SK-N-SH (cell line): Measurements from ENCODE around the gene NDUFA6. TPM values are rescaled to one million over a fixed set of nuclear protein-coding genes. Genes with fewer than 3 reads are reported as not detected.
A peak's percentile ranks its signal among the peaks of the same experiment; 100 is the strongest.

Experiments
- CTCF ChIA-PET: fragments of 300-600, 350-600 bp; formaldehyde crosslinking; extraction: SDS; loops from one replicate; lab custom pipeline; 2021; lab: Yijun Ruan, JAX
- POLR2A ChIA-PET: fragments of 350-600 bp; sonication (Branson Sonifier 250); formaldehyde crosslinking; extraction: SDS; loops from one replicate; lab custom pipeline; 2020; ENCODE audit warnings: antibody characterized with exemption, inconsistent platforms; lab: Yijun Ruan, JAX
- DNase-seq: peaks from one replicate; pipeline ENCODE4 v3.0.0; 2012
- H2AFZ ChIP-seq: fragments of 200-600 bp; sonication (generic); 2 replicates; pipeline ENCODE4 v1.8.1; 2016; ENCODE audit warnings: antibody characterized with exemption, mild to moderate bottlenecking, low read depth
- H3F3A ChIP-seq: fragments of 200-600 bp; sonication (generic); replicated peaks from 2 replicates; pipeline ENCODE3; 2016; ENCODE audit warnings: antibody characterized with exemption, mild to moderate bottlenecking; ENCODE audit not compliant: insufficient read depth
- H3K27ac ChIP-seq, 2 experiments: fragments of 200-500 bp in 1 of 2; fragments of 200-600 bp in 1 of 2; sonication (Bioruptor generic) in 1 of 2; sonication (generic), shearing (Covaris generic) in 1 of 2; 2 replicates each; pipeline versions ENCODE4 v1.5.1 to v1.6.1; 2014 to 2016; ENCODE audit warnings: low read depth in 2 of 2, inconsistent platforms in 1 of 2, low read length in 1 of 2, mild to moderate bottlenecking in 1 of 2, mixed read lengths in 1 of 2
- H3K27me3 ChIP-seq: fragments of 200-600 bp; sonication (generic), shearing (Covaris generic); 2 replicates; pipeline ENCODE4 v1.6.1; 2016; ENCODE audit warnings: mixed run types; ENCODE audit not compliant: insufficient read depth
- H3K36me3 ChIP-seq, 2 experiments: fragments of 200-500 bp in 1 of 2; fragments of 200-600 bp in 1 of 2; sonication (Bioruptor generic) in 1 of 2; sonication (generic) in 1 of 2; replicated peaks in 1 of 2; 2 replicates each; pipeline versions ENCODE3 to v1.5.1; 2014 to 2016; ENCODE audit warnings: low read length in 1 of 2, mild to moderate bottlenecking in 1 of 2; ENCODE audit not compliant: insufficient read depth in 2 of 2, control insufficient read depth in 1 of 2
- H3K4me1 ChIP-seq, 2 experiments: fragments of 200-500 bp in 1 of 2; fragments of 200-600 bp in 1 of 2; sonication (Bioruptor generic) in 1 of 2; sonication (generic), shearing (Covaris generic) in 1 of 2; 2 replicates each; pipeline versions ENCODE4 v1.5.1 to v1.6.1; 2014 to 2016; ENCODE audit warnings: low read depth in 1 of 2, low read length in 1 of 2, mixed run types in 1 of 2; ENCODE audit not compliant: insufficient read depth in 2 of 2, control insufficient read depth in 1 of 2
- H3K4me2 ChIP-seq: fragments of 200-600 bp; sonication (generic), shearing (Covaris generic); 2 replicates; pipeline ENCODE4 v1.6.1; 2017; ENCODE audit warnings: mixed run types
- H3K4me3 ChIP-seq, 2 experiments: fragments of 200-500 bp in 1 of 2; fragments of 200-600 bp in 1 of 2; sonication (Bioruptor generic) in 1 of 2; sonication (generic), shearing (Covaris generic) in 1 of 2; 2 replicates each; pipeline versions ENCODE4 v1.5.1 to v1.8.1; 2014 to 2016; ENCODE audit warnings: low read depth in 2 of 2, inconsistent platforms in 1 of 2, low read length in 1 of 2, mild to moderate bottlenecking in 1 of 2, mixed read lengths in 1 of 2, moderate library complexity in 1 of 2
- H3K79me2 ChIP-seq: fragments of 200-600 bp; sonication (generic); 2 replicates; pipeline ENCODE4 v1.8.1; 2017; ENCODE audit warnings: mild to moderate bottlenecking; ENCODE audit not compliant: insufficient read depth
- H3K9ac ChIP-seq: fragments of 200-600 bp; sonication (generic); 2 replicates; pipeline ENCODE4 v1.6.1; 2017; ENCODE audit warnings: mixed run types
- H3K9me2 ChIP-seq: fragments of 200-600 bp; sonication (generic); 2 replicates; pipeline ENCODE4 v1.6.1; 2017; ENCODE audit warnings: mixed run types
- H3K9me3 ChIP-seq: fragments of 200-600 bp; sonication (generic); 2 replicates; pipeline ENCODE4 v1.6.1; 2017; ENCODE audit warnings: mixed run types, mild to moderate bottlenecking, moderate library complexity
- H4K20me1 ChIP-seq: fragments of 200-600 bp; sonication (generic); 2 replicates; pipeline ENCODE4 v1.6.1; 2017; ENCODE audit warnings: mild to moderate bottlenecking, mixed run types; ENCODE audit not compliant: insufficient read depth
- CHD2 ChIP-seq: fragments of 150-350 bp; IDR thresholded peaks from 2 replicates; pipeline ENCODE4 v1.6.1; 2018; ENCODE audit warnings: low read length; ENCODE audit not compliant: partially characterized antibody
- EP300 ChIP-seq, 2 experiments: IDR thresholded peaks; 2 replicates each; pipeline versions ENCODE4 v1.4.0 to v1.6.1; 2012; ENCODE audit warnings: borderline replicate concordance in 1 of 2, low read depth in 1 of 2, low read length in 1 of 2
- EZH2phosphoT487 ChIP-seq: fragments of 200-600 bp; sonication (generic); IDR thresholded peaks from 2 replicates; pipeline ENCODE4 v1.6.1; 2017; ENCODE audit warnings: low read depth, mixed run types, mild to moderate bottlenecking, antibody characterized with exemption, moderate library complexity, borderline replicate concordance
- FOXM1 ChIP-seq: IDR thresholded peaks from 2 replicates; pipeline ENCODE4 v1.4.0; 2012; ENCODE audit warnings: low read depth, mild to moderate bottlenecking
- GATA2 ChIP-seq: sonication (generic); formaldehyde crosslinking; IDR thresholded peaks from 2 replicates; pipeline ENCODE4 v1.5.0; 2020; ENCODE audit warnings: mild to moderate bottlenecking, missing genetic modification reagents
- JUND ChIP-seq: IDR thresholded peaks from 2 replicates; pipeline ENCODE4 v1.4.0; 2012
- MEF2A ChIP-seq: IDR thresholded peaks from 2 replicates; pipeline ENCODE4 v1.4.0; 2012; ENCODE audit warnings: low read depth, borderline replicate concordance
- MXI1 ChIP-seq: IDR thresholded peaks from 2 replicates; pipeline ENCODE4 v1.6.1; 2012; ENCODE audit warnings: mild to moderate bottlenecking, low read depth, low read length, improper control_type of control experiment
- NFIC ChIP-seq: IDR thresholded peaks from 2 replicates; pipeline ENCODE4 v1.4.0; 2012; ENCODE audit warnings: borderline replicate concordance
- NRF1 ChIP-seq: IDR thresholded peaks from 2 replicates; pipeline ENCODE4 v1.6.1; 2012; ENCODE audit warnings: low read depth, mild to moderate bottlenecking, low read length
- POLR2AphosphoS5 ChIP-seq: IDR thresholded peaks from 2 replicates; pipeline ENCODE4 v1.6.1; 2012; ENCODE audit warnings: low read depth, low read length
- RAD21 ChIP-seq: IDR thresholded peaks from 2 replicates; pipeline ENCODE4 v1.6.1; 2012; ENCODE audit warnings: mild to moderate bottlenecking, low read length
- RFX5 ChIP-seq: IDR thresholded peaks from 2 replicates; pipeline ENCODE4 v1.6.1; 2012; ENCODE audit warnings: mild to moderate bottlenecking, improper control_type of control experiment, low read length
- RXRA ChIP-seq: IDR thresholded peaks from 2 replicates; pipeline ENCODE4 v1.4.0; 2012; ENCODE audit warnings: low read depth, mild to moderate bottlenecking, borderline replicate concordance
- SIN3A ChIP-seq: IDR thresholded peaks from 2 replicates; pipeline ENCODE4 v1.6.1; 2012; ENCODE audit warnings: low read depth, mild to moderate bottlenecking, low read length, moderate library complexity, borderline replicate concordance
- SMC3 ChIP-seq: IDR thresholded peaks from 2 replicates; pipeline ENCODE4 v1.6.1; 2012; ENCODE audit warnings: low read depth, low read length, improper control_type of control experiment
- TAF1 ChIP-seq: IDR thresholded peaks from 2 replicates; pipeline ENCODE4 v1.6.1; 2012; ENCODE audit warnings: low read depth, mild to moderate bottlenecking, low read length, moderate library complexity, borderline replicate concordance
- TEAD4 ChIP-seq: IDR thresholded peaks from 2 replicates; pipeline ENCODE4 v1.4.0; 2012; ENCODE audit warnings: mild to moderate bottlenecking, borderline replicate concordance; ENCODE audit not compliant: insufficient read depth
- YY1 ChIP-seq: IDR thresholded peaks from 2 replicates; pipeline ENCODE4 v1.4.0; 2012; ENCODE audit warnings: low read depth, mild to moderate bottlenecking
- WGBS: methylation state at CpG from one replicate; pipeline ENCODE4 v1.1.6; 2017; ENCODE audit warnings: low lambda C conversion rate; 5-methylcytosine and 5-hydroxymethylcytosine counted together
- polyA plus RNA-seq, 3 experiments: library from polyadenylated mRNA; depleted of rRNA; stranded (reverse); fragments of >200 nt; gene quantifications; 2 replicates each; pipeline ENCODE4 v1.2.3, GENCODE V29; 2012
- TF ChIP-seq, protein P1 (sequence below): IDR thresholded peaks from 2 replicates; pipeline ENCODE4 v1.4.0; 2012; ENCODE audit warnings: low read depth
- TF ChIP-seq, protein P2 (sequence below): IDR thresholded peaks from 2 replicates; pipeline ENCODE4 v1.4.0; 2012; ENCODE audit warnings: low read depth, borderline replicate concordance
- TF ChIP-seq, protein P3 (sequence below): IDR thresholded peaks from 2 replicates; pipeline ENCODE4 v1.4.0; 2012; ENCODE audit warnings: low read depth, borderline replicate concordance
- TF ChIP-seq, protein P4 (sequence below): fragments of 200-600 bp; sonication (generic); IDR thresholded peaks from 2 replicates; pipeline ENCODE4 v1.6.1; 2017; ENCODE audit warnings: antibody characterized with exemption, mild to moderate bottlenecking, moderate library complexity
- TF ChIP-seq, protein P5 (sequence below): fragments of 150-350 bp; IDR thresholded peaks from 2 replicates; pipeline ENCODE4 v1.6.1; 2016; ENCODE audit warnings: mild to moderate bottlenecking, low read depth, low read length

NDUFA6 gene
- polyA plus RNA-seq (2012; rRNA removed), result 37.8 and 42.0 TPM in 2 replicates
- polyA plus RNA-seq (2012; cell fraction: cytosol; rRNA removed), result 48.5 and 52.2 TPM in 2 replicates
- 12.8 and 13.7 TPM in 2 replicates for polyA plus RNA-seq (2012; cell fraction: nucleus; rRNA removed)

DNA sequence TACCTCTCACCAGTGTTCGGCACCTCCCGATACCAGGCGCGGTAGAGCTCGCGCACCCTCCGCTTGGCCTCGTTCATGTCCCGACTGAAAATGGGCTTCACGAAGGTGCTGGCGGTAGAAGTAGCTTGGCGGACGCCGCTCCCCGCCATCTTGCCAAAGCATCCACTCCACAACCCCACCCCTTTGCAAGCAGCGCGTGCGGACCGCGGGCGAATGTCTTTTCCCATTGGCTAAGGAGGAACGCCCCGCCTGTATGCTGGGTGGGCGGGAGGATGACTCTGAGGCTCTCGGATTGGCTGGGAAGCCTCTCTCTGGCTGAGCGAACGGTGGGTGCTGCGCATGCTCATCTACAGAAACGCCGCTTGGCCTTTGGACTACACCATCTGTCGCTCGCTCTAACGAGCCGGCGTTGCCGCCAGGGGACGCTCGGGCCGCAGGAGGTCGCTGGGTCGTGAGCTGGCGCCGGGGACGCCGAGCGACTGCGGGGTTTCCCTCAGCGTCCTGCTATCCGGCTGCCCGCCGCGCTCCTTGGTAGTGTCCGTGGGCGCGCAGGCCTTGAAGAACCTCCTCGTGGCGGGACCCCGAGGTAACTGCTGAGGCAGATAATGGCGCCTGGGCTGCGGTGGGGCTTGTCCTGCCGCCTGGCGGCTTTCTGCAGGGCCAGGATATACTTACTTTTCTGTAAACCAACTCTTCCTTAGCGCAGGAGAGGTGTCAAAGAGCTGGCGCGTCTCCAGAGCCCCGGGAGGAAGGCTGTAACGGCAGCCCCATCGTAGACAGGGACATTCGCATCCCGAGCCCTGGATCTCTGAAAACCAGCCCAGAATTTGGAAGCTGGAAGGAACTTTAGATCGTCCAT lies at the start of gene NDUFA6:
Gene NDUFA6 (minus strand): TSS at position 177 of the 859 bp plus-strand sequence. CDS start 28 bp downstream, at position 149.
- ChIA-PET CTCF (interaction anchor here (0.5 to 2.1 kb wide), 25 partner anchors 10 to 501 kb away, joined by 3 to 28 read pairs (median 3); partner anchors contain the start of genes CENPM, SMDT1 and SMIM45), POLR2A (interaction anchor here (0.9 to 2.1 kb wide), 3 partner anchors 10 to 354 kb away, joined by 3 to 8 read pairs (median 8); no protein-coding TSS in a partner anchor)
- peak within 1 kb of the TSS; percentile 81 for H3K4me2 ChIP-seq
- 6% methylated on average over 9 of the region's 71 CpGs for WGBS
- peaks cover 8 to 12% of the 10 kb centered on the region in 2 experiments for H3K36me3 ChIP-seq
- H3K4me1 ChIP-seq, result peaks cover 0 to 4% of the 10 kb centered on the region in 2 experiments; a peak in 1 of 4 replicates
- H2AFZ ChIP-seq, result peak within 1 kb of the TSS; percentile 68; the same call in 1 of the 2 replicates
- DNase-seq, result peak; percentile 91
- H3F3A ChIP-seq, result peaks cover 9% of the 10 kb centered on the region
- H3K4me3 ChIP-seq, result peak within 1 kb of the TSS; percentile 70 to 74
- H3K9me3 ChIP-seq, result no peaks in the 10 kb centered on the region
- H3K79me2 ChIP-seq, result peaks cover 27% of the 10 kb centered on the region
- H3K9ac ChIP-seq, result peak within 1 kb of the TSS; percentile 89
- no peaks in the 10 kb centered on the region for H3K27me3 ChIP-seq
- H4K20me1 ChIP-seq, result no peaks in the 10 kb centered on the region
- H3K9me2 ChIP-seq, result no peaks in the 10 kb centered on the region
- peak within 1 kb of the TSS; percentile 72 to 84 for H3K27ac ChIP-seq
- peak; percentile 74 for TF ChIP-seq SMC3
- no peak for TF ChIP-seq SIN3A
- TF ChIP-seq MXI1, result no peak
- TF ChIP-seq NFIC, result no peak
- TF ChIP-seq, protein P1, sequence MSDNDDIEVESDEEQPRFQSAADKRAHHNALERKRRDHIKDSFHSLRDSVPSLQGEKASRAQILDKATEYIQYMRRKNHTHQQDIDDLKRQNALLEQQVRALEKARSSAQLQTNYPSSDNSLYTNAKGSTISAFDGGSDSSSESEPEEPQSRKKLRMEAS, result 0 out of 2 replicates have a peak, but pooled peaks have one; percentile 46
- no peak for TF ChIP-seq EZH2phosphoT487
- TF ChIP-seq, protein P2, sequence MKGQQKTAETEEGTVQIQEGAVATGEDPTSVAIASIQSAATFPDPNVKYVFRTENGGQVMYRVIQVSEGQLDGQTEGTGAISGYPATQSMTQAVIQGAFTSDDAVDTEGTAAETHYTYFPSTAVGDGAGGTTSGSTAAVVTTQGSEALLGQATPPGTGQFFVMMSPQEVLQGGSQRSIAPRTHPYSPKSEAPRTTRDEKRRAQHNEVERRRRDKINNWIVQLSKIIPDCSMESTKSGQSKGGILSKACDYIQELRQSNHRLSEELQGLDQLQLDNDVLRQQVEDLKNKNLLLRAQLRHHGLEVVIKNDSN, result no peak
- TF ChIP-seq FOXM1, result no peak
- no peak for TF ChIP-seq MEF2A
- TF ChIP-seq YY1, result peak; percentile 85
- TF ChIP-seq CHD2, result peak; percentile 6
- peak; percentile 70 for TF ChIP-seq RAD21
- TF ChIP-seq NRF1, result peak; percentile 91
- no peak for TF ChIP-seq JUND
- peak; percentile 55; the same call in 1 of the 2 replicates for TF ChIP-seq RFX5
- TF ChIP-seq, protein P3, sequence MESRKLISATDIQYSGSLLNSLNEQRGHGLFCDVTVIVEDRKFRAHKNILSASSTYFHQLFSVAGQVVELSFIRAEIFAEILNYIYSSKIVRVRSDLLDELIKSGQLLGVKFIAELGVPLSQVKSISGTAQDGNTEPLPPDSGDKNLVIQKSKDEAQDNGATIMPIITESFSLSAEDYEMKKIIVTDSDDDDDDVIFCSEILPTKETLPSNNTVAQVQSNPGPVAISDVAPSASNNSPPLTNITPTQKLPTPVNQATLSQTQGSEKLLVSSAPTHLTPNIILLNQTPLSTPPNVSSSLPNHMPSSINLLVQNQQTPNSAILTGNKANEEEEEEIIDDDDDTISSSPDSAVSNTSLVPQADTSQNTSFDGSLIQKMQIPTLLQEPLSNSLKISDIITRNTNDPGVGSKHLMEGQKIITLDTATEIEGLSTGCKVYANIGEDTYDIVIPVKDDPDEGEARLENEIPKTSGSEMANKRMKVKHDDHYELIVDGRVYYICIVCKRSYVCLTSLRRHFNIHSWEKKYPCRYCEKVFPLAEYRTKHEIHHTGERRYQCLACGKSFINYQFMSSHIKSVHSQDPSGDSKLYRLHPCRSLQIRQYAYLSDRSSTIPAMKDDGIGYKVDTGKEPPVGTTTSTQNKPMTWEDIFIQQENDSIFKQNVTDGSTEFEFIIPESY, result no peak
- TF ChIP-seq GATA2 (CRISPR knock-in tag), result no peak
- TF ChIP-seq TEAD4, result no peak
- no peak for TF ChIP-seq RXRA
- TF ChIP-seq POLR2AphosphoS5, result no peak
- TF ChIP-seq, protein P4, sequence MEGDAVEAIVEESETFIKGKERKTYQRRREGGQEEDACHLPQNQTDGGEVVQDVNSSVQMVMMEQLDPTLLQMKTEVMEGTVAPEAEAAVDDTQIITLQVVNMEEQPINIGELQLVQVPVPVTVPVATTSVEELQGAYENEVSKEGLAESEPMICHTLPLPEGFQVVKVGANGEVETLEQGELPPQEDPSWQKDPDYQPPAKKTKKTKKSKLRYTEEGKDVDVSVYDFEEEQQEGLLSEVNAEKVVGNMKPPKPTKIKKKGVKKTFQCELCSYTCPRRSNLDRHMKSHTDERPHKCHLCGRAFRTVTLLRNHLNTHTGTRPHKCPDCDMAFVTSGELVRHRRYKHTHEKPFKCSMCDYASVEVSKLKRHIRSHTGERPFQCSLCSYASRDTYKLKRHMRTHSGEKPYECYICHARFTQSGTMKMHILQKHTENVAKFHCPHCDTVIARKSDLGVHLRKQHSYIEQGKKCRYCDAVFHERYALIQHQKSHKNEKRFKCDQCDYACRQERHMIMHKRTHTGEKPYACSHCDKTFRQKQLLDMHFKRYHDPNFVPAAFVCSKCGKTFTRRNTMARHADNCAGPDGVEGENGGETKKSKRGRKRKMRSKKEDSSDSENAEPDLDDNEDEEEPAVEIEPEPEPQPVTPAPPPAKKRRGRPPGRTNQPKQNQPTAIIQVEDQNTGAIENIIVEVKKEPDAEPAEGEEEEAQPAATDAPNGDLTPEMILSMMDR, result peak; percentile 65
- no peak for TF ChIP-seq EP300 (IDR thresholded peaks at IDR 0.05; ENCODE audit: borderline replicate concordance in 1 of 2, low read depth in 1 of 2, low read length in 1 of 2)
- TF ChIP-seq, protein P5, sequence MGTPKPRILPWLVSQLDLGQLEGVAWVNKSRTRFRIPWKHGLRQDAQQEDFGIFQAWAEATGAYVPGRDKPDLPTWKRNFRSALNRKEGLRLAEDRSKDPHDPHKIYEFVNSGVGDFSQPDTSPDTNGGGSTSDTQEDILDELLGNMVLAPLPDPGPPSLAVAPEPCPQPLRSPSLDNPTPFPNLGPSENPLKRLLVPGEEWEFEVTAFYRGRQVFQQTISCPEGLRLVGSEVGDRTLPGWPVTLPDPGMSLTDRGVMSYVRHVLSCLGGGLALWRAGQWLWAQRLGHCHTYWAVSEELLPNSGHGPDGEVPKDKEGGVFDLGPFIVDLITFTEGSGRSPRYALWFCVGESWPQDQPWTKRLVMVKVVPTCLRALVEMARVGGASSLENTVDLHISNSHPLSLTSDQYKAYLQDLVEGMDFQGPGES, result no peak
- peak; percentile 68 for TF ChIP-seq TAF1
